HG03103 (cell line): ENCODE data around the gene MFSD6.
"Not testable (repeated sequence)": the region's sequence is repeated elsewhere in the genome, so short reads cannot be mapped to it uniquely, and the experiment has no call there.

Source experiments
- ATAC-seq: cut with Tn5 transposase; IDR thresholded peaks from one replicate; pipeline ENCODE4 v1.9.1; 2021; ENCODE audit warnings: low read depth; ENCODE audit not compliant: unreplicated experiment

The MFSD6 gene

DNA sequence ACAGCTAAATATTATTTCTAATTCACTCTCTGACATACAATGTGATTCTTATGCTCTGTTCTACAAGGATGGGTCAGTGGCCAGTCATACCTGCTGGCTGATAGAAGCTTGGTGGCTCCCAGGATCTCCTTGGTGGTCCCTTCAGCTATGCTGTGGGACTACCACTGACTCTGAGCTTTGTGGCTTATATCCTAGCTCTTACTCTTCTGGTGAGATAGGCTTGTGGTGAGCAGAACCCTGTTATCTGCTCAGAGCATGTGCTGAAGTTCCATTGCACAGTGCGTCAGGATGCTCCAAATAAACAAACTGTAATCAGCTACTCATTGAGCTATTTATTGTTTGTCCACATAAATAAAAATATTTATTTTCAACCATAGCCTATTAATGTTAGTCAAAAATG is 51.7 kb downstream of the MFSD6 start:
- no peak for ATAC-seq

DNA sequence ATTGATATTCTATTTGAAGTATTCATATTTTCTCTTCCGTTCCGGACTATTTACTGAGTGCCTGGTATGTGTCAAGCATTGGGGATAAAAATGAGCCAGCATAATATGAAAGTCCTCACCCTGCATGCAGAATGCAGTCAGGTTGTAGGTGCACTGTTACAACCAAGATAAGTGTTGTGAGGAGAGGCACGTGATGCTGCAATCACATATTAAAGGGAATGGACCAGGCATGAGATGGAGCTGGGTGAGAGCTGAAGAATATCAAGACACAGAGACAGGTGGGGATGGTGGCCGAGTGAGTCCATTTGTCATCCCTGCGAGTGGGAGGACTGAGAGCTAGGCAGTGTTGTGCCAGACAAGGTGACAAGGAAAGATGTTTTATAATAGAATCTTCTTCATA is 52.3 kb downstream of the MFSD6 start:
- no peak for ATAC-seq

DNA sequence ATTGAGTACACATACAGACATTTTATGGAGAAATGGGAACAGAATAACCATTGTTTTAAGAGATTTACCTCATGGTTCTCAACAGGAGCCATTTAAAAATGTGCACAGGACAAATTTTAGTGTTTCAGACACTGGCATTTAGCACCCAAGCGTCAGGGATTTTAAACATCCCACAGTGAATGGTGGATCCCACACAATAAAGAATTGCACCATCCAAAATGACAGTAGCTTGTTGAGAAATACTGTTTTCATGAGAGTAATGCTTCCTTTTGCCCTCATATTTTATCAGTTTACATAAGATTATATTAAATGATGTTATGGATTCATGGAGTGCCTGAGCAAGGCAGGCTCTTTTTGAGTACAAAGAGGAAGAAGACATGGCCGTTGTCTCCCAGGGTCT is 54.0 kb downstream of the MFSD6 start:
- no peak for ATAC-seq

DNA sequence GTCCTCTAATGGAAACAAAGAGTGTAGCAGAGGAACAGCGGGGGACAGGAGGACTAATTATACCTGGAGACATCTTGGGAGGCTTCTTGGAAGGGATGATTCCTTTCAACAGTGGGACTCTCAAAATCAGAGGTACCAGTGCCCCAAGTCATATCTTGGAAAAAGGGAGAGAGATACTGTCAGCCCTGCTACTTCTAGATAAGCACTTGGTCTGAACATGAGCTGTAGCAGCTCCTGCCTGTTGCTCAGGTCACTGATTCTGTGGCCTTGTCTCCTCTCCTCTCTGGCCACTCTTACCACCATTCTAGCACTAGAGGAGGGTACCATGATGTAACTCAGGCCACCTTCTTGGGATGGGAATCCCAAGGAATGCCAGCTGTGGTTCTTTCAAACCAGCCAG is 54.5 kb downstream of the MFSD6 start:
- no peak for ATAC-seq

DNA sequence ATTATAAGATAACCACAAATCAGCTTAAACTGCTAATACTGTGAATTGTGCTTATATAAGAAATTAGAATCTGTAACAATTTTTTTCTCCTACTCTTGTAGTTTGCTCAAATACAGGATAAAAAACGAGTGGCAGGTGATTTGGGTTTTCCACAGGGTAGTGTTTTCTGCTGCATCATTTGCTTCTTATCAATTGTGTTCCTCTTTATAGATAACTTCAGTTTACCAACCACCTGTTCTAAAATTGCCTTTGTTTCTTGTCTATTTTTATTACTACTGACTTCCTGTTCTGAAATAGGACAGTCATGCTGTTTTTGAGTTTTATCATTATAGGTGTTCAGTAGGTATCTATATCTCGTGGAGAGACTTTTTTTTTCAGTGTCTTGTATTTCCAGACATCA is 56.9 kb downstream of the MFSD6 start:
- ATAC-seq = peak; percentile 47

DNA sequence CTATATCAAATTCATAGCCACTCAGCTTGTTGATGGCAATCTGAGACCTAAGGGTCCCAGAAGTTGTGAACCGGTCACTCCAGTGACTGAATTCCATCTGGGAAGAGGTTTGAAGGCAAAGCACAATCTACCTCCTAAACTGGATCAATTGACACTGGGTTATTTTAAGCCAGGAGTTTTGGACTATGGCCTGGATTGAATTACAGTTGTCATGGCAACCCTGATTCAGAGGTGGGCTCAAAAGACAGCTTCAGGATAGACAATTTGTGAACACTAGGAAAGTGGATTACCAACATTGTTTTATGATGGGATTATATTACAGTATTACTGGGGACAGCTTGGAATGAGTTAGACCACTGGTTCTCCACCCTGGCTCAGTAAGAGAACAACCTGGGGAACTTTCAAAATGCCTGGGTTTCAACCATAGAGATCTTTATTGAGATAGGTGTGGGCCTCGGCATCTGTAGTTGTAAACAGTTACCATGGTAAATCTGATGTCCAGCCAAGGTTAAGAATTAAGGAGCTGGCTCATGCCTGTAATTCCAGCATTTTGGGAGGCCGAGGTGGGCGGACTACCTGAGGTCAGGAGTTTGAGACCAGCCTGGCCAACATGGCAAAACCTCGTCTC is 58.8 kb downstream of the MFSD6 start:
- ATAC-seq = no peak

DNA sequence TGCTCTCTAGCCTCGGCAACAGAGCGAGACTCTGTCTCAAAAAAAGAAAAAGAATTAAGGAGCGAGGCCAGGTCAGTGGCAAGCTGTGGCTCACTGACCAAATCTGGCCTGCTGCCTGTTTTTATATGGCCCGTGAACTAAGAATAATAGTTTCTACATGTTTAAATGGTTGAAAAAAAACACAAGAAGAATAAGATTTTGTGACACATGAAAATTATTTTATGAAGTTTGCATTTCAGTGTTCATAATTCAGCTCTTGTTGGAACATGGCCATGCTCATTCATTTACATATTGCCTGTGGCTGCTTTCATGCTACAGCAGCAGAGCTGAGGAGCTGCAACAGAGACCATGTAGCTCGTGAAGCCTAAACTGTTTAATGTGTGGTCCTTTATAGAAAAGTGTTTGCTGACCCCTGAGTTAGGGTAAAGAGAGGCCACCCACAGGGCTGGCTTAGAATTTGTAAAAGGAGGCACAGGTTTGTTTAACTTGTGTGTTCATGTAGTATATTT is 59.5 kb downstream of the MFSD6 start:
- ATAC-seq = no peak

DNA sequence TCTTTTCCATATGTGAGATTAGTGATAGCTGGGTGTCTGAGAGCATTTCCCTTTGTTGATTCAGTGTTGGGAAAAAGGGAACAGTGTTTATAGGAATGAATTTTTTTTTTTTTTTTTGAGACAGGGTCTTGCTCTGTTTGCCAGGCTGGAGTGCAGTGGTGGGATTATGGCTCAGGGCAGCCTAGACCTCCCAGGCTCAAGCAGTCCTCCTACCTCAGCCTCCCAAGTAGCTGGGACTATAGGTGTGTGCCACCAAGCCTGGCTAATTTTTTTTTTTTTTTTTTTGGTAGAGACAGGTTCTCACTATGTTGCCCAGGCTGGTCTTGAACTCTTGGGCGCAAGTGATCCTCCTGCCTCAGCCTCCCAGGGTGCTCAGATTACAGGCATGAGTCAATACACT is 60.2 kb downstream of the MFSD6 start:
- not testable (repeated sequence) for ATAC-seq

DNA sequence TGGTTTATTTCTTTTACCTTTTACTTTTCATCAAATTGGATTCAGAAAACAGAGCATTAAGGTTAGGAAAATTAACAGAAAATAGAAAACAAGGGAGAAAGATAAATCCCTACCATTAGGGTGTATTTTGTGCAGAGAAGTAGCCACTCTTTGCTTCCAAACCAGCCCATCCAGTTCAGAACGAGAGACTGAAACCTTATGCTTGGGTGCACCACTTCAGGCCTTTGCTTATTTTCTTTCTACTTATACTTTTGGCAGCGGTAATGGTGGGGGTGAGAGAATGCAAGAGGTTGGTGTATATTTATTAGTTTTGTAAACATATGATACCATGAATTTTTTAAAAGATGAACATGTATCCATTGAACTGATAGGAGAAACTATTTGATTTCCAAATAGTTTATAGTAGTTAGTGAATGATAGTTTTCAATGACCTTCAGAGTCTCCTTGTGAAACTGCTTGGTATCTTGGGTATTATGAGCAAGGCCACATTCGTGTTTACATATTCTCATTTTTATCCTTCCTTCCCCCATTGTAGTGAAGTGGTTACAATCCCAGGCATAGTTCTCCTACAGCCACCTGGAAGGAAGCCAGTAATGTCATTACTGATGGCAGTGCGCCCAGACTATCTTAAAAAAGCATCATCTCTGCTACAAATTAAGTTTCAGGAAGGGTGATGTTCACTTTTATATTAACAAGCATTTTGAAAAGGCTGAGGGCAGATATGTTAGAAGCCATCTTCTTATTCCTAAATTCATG is 60.8 kb downstream of the MFSD6 start:
- peak; percentile 50 for ATAC-seq

DNA sequence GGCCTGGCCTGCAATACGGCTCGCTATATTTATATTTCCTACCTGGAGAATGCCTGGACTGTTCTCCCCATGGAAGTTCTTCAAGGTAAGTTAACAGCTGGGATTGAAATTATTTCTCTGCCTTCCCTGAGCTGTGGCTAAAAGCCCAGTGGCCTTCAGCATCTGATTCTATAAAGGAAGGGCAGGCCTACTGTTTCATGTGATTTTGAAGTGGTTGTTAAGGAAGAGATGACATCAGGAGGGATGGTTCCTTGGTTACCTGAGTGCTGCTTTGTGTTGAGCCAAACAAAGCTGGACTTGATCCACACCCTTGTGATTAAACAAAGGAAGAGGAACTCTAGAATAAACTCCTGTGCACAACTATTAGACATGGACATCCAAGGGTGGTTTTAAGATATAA is 61.6 kb downstream of the MFSD6 start:
- no peak for ATAC-seq

DNA sequence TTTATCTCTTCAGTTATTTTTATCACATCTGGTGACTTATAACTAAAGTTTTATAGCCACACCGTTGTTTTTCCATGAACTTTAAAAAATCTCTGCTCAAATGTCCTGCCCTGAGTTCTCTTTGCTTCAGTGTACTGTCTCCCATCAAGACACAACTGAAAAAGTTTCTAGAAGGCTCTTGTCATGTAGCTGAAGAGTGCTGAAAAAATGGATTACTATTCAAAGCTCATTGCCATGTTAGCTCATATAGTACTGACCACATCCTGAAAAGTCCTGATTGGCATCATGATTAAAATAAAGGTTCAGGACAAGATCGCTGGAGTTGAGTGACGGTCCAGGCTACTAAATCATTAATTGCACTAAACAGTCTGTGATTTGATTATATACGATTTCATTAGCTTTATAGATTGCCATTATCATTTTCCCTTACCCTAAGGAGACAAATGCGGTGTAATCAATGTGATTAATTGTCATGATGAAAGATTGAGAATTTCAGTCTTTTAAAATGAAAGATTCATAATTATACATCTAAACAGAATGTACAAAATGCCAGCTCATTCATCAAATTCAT is 62.2 kb downstream of the MFSD6 start:
- no peak for ATAC-seq

DNA sequence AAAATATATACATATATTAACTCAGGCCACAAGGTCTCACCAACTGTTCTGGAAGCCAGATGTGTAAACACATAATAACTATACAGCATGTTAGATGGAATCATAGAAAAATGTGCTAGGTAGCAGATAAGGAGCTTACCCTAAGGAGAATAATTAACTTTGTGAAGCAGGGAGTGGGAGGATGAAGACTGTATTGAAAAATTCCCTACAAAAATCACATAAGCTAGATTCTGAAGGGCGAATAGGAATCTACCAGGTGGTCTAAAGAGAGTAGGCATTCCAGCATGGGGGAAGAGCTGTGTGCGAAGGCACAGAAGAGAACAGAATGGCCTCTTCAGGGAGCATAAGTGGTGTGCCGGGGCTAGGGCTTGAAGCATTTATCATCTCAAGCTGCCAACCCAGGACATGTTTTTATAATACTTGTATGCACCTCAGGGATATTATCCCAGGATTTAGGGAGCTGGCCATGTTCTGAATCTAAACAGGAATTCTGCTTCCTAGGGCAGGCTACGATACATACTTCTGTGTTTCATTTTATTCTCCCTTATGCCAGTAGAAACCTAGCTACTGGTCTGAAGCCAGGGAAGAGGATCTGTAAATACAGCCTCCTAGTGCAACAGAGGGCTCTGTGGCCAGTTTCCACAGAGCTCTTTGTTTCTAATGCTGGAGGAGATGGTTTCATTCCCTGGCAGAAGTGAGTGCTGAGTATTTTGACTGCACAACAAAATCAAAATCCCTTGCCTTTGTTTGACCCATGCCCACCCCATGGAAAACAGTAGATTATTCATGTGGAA is 69.7 kb downstream of the MFSD6 start:
- no peak for ATAC-seq

DNA sequence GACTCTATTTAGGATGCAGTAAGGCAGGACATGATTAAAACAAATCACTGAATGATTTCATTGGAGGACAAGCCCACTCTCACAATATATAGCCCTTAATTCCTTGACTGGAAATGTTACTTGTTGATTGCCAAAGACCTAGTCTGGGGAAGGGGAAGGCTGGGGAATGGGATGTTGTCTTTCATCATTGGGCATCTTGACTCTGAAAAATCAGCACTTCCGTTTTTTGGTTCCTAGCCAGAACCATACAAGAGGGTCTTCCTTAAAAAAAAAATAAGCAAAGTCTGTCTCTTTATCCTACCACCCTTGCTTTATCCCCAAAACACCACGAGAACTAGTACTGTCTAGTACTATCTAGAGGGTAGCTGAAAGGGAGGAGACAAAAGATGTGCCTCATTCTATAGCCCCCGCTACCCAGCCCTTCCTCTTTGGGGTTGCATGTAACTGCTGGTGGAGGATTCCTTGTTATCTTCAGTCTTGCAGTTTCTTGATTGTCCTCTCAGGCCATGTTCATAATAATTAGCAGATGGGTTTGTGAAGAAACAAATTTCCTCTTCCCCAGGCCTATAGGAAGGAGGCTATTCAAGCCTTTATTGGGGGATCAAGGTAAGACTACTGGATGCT is 70.5 kb downstream of the MFSD6 start:
- no peak for ATAC-seq

DNA sequence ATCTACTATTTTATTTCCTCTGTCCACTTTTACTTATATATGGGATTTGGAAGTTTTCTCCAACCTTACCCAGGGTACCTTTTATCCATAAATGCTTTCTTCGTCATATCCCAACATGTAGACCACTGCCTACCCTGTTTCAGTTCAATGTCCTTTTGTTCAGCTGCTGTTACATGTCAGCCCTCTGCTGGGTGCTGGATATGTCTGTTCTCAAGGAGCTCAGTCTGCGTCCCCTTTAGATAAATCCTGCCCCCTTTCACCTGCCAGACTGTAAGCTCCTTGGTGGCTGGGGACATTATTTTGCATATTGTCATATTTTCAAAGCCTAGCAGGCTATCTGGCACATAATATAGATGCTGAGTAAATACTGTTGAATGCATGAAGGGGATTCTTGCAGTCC is 73.2 kb downstream of the MFSD6 start:
- ATAC-seq = no peak

DNA sequence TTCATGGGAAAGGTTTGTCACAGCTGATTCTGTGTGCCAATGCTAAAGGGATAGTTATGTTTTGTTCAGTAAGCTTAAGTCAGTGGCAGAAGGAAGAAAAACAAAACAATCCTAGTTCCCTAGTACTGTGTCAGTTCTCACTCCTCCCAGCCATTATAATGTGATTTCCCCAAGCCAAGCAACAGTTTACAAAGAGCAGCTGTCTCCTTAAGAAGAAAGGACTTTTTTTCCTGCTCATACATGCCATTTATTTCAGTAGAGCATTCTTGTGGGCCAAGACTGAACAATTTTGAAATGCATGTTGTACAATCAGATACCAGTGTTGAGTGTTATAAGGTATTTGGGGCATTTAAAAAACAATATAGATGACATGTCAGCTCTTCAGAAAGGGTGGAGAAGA is 74.3 kb downstream of the MFSD6 start:
- ATAC-seq = no peak

DNA sequence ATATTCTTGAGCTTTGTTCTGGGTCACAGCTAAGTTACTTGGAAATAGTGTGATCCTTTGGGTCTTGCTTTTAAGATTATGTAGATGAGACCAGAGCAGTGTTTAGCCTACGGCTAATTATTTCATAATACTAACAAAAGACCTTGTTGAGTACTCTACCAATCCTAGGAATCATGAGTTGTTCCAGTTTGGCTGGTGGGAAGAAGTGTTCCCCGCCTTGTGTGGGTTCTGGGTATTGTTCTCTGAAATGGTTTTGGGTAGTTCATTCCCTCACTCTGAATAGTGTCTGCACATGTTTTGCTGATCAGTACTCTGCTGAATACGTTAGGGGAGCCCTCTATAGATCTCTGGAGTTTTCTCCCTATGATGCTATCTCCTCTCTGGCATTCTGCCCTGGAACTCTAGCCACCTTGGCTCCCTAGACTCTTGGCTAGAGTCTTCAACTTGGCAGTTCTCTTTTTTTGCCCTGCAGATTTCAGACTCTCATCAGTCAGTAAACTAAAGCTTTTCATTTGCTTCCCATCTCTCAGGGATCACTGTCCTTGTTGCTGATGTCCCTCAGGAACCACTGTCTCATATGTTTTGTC is 78.0 kb downstream of the MFSD6 start:
- no peak for ATAC-seq

DNA sequence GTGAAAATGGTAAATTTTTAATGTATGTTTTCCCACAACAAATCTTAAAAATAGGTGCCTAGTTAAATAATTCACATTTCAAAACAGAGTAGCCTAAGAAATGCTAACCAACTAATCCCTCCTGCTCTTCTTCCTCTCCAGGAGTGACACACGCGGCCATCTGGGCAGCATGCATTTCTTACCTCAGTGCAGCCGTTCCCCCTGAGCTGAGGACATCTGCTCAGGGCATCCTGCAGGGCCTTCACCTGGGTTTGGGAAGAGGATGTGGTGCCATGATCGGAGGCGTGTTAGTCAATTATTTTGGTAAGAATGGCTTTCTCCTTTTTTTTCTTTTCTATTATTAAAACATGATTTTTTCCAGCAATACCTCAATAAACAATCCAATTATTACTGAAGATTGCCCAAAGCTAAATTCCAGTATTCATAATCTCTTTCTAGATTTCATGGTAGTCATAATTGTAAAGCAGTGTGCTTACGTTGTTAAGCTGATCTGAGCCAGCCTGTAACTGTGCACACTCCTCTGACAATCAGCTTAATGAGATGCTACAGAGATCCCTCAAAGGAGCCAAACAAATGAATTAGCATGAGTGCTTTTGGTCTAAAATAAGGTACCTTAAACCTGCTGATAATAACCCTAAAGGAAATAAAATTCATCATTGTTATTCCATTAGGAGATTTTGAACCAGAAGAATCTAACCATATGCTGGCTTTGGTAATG is 80.5 kb downstream of the MFSD6 start:
- ATAC-seq = no peak

DNA sequence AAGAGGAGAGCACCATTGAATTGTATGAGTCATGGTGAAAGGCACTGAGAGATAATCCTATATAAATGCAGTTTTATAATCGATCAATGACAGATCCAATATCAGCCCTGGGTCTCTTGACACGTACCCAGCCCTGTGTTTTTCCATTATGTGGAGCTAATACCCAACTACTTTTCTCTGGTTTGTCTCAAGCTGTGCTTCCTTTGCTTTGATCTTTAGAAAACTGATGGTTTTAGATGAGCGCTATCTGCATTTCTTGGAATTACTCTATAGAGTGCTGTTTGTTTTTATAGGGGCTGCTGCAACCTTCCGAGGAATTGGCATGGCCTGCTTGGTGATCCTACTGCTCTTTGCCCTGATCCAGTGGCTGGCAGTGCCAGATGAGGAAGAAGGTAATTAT is 81.3 kb downstream of the MFSD6 start:
- ATAC-seq = no peak

DNA sequence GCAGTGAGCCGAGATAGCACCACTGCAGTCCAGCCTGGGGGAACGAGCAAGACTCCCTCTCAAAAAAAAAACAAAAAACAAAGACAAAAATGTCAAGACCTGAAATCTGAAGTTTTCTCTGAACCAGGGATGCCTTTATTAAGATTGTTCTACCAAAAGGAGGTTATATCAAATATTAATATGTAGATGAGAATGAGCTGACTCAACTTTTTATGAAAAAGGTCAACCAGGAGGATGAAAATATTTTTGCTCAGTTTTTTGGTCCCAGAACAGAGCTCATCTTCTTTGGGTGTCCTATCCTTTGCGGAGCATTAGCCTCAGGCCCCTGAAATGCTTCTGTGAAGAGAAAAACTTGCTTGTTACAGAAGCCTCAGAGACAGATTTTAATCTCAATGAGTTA is 82.3 kb downstream of the MFSD6 start:
- ATAC-seq = no peak

DNA sequence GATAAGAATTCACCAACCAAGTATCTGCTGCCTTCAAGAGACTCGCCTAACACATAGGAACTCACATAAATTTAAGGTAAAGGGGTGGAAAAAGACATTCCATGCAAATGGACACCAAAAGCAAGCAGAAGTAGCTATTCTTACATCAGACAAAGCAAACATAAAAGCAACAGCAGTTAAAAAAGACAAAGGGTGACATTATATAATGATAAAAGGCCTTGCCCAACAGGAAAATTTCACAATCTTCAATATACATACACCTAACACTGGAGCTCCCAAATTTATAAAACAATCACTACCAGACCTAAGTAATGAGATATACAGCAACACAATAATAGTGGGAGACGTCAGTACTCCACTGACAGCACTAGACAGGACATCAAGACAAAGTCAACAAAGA is 84.9 kb downstream of the MFSD6 start:
- ATAC-seq = no peak
